Midbrain (tissue), 1 donor: Measurements from ENCODE around the gene TDRD3.
"Not testable (repeated sequence)": the region's sequence is repeated elsewhere in the genome, so short reads cannot be mapped to it uniquely, and the experiment has no call there.

ENCODE experiments used
- DNase-seq: peaks from one replicate; lab custom pipeline; 2025; lab: John Stamatoyannopoulos, UW

The TDRD3 gene

GRCh38 chr13:60398907-60399589 is 2.0 kb downstream of the TDRD3 start:
- DNase-seq = no peak

- no peak for DNase-seq
Observed at GRCh38 chr13:60402022-60402421, 5.0 kb downstream of the TDRD3 start.

GRCh38 chr13:60407095-60407494 is 10.1 kb downstream of the TDRD3 start:
- no peak for DNase-seq

GRCh38 chr13:60407852-60408251 is 10.8 kb downstream of the TDRD3 start:
- DNase-seq = not testable (repeated sequence)

GRCh38 chr13:60409574-60410292 is 12.7 kb downstream of the TDRD3 start:
- DNase-seq = not testable (repeated sequence)

GRCh38 chr13:60410299-60410698 is 13.3 kb downstream of the TDRD3 start:
- DNase-seq = no peak

- DNase-seq = no peak
Observed at GRCh38 chr13:60411464-60411863, 14.4 kb downstream of the TDRD3 start.

- DNase-seq = no peak
Observed at GRCh38 chr13:60411983-60412382, 15.0 kb downstream of the TDRD3 start.

GRCh38 chr13:60412909-60413616 is 16.0 kb downstream of the TDRD3 start:
- DNase-seq = no peak

- DNase-seq = no peak
Observed at GRCh38 chr13:60414177-60414576, 17.2 kb downstream of the TDRD3 start.

GRCh38 chr13:60417734-60418133 is 20.7 kb downstream of the TDRD3 start:
- DNase-seq = no peak

GRCh38 chr13:60418954-60419353 is 21.9 kb downstream of the TDRD3 start:
- DNase-seq = no peak

GRCh38 chr13:60425332-60425731 is 28.3 kb downstream of the TDRD3 start:
- DNase-seq = no peak

- DNase-seq = no peak
Observed at GRCh38 chr13:60426075-60426474, 29.1 kb downstream of the TDRD3 start.

- no peak for DNase-seq
Observed at GRCh38 chr13:60427285-60427684, 30.3 kb downstream of the TDRD3 start.

- DNase-seq = peak; percentile 76
Observed at GRCh38 chr13:60431108-60431700, 34.2 kb downstream of the TDRD3 start.

- no peak for DNase-seq
Observed at GRCh38 chr13:60433505-60433904, 36.5 kb downstream of the TDRD3 start.

GRCh38 chr13:60435762-60436374 is 38.8 kb downstream of the TDRD3 start:
- DNase-seq = no peak

GRCh38 chr13:60439201-60439600 is 42.2 kb downstream of the TDRD3 start:
- no peak for DNase-seq

- no peak for DNase-seq
Observed at GRCh38 chr13:60441761-60442160, 44.7 kb downstream of the TDRD3 start.

- DNase-seq = peak; percentile 67
Observed at GRCh38 chr13:60448907-60449510, 52.0 kb downstream of the TDRD3 start.

- no peak for DNase-seq
Observed at GRCh38 chr13:60453490-60453889, 56.5 kb downstream of the TDRD3 start.
